ENCODE results near the gene MYCBP2. TPM values are rescaled to one million over a fixed set of nuclear protein-coding genes. Genes with fewer than 3 reads are reported as not detected.

The MYCBP2 gene
- total and polyA plus RNA-seq, 3 donors from 2014 or later = 69.8 to 195 (median 188) TPM

GRCh38 chr13:77196052-77196618, 130.8 kb downstream of the MYCBP2 start:
- Histone ChIP-seq H3K27ac (no peak overlapping the region), H3K36me3 (ENCODE audit: low read depth, missing control alignments) (no peaks in the 10 kb centered on the region), H3K9me3 (no peaks in the 10 kb centered on the region), H3K4me1 (no peaks in the 10 kb centered on the region), H3K4me3 (no peak overlapping the region), H3K27me3 (no peaks in the 10 kb centered on the region)
- intact Hi-C loops (cut with DNase I; ENCODE audit: low total_unique reads) = no loop called here
- no peak for DNase-seq
- 78 to 83% methylated on average over 4 of the region's 4 CpGs for WGBS, 2 donors
- TF ChIP-seq POLR2A (IDR thresholded peaks at IDR 0.05) = no peak
- no peak for TF ChIP-seq CTCF (IDR thresholded peaks at IDR 0.05)

GRCh38 chr13:77190349-77190958, 136.4 kb downstream of the MYCBP2 start:
- WGBS, 2 donors = 81 to 84% methylated on average over 1 of the region's 1 CpG
- no peaks in the 10 kb centered on the region for H3K27me3 ChIP-seq
- TF ChIP-seq POLR2A (IDR thresholded peaks at IDR 0.05) (no peak), CTCF (IDR thresholded peaks at IDR 0.05) (no peak)
- DNase-seq = no peak
- intact Hi-C loops (cut with DNase I; ENCODE audit: low total_unique reads) = no loop called here
- H3K4me3 ChIP-seq = no peak overlapping the region
- H3K36me3 ChIP-seq (ENCODE audit: low read depth, missing control alignments) = no peaks in the 10 kb centered on the region
- no peaks in the 10 kb centered on the region for H3K9me3 ChIP-seq
- H3K4me1 ChIP-seq = no peaks in the 10 kb centered on the region
- no peak overlapping the region for H3K27ac ChIP-seq

GRCh38 chr13:77185721-77186120, 141.2 kb downstream of the MYCBP2 start:
- Histone ChIP-seq H3K4me3 (no peak overlapping the region), H3K36me3 (ENCODE audit: low read depth, missing control alignments) (no peaks in the 10 kb centered on the region), H3K27me3 (no peaks in the 10 kb centered on the region), H3K4me1 (no peaks in the 10 kb centered on the region), H3K9me3 (no peaks in the 10 kb centered on the region), H3K27ac (no peak overlapping the region)
- intact Hi-C loops (cut with DNase I; ENCODE audit: low total_unique reads) = no loop called here
- WGBS, 2 donors = 93 to 97% methylated on average over 3 of the region's 3 CpGs
- DNase-seq = no peak
- TF ChIP-seq POLR2A (IDR thresholded peaks at IDR 0.05) (no peak), CTCF (IDR thresholded peaks at IDR 0.05) (no peak)

GRCh38 chr13:77184455-77184854, 142.4 kb downstream of the MYCBP2 start:
- no peak for DNase-seq
- no peak overlapping the region for H3K4me3 ChIP-seq
- TF ChIP-seq CTCF (IDR thresholded peaks at IDR 0.05) = no peak
- TF ChIP-seq POLR2A (IDR thresholded peaks at IDR 0.05) = no peak
- H3K9me3 ChIP-seq = no peaks in the 10 kb centered on the region
- H3K27ac ChIP-seq = no peak overlapping the region
- intact Hi-C loops (cut with DNase I; ENCODE audit: low total_unique reads) = no loop called here
- no peaks in the 10 kb centered on the region for H3K36me3 ChIP-seq (ENCODE audit: low read depth, missing control alignments)
- no peaks in the 10 kb centered on the region for H3K4me1 ChIP-seq
- H3K27me3 ChIP-seq = no peaks in the 10 kb centered on the region
- 87 to 97% methylated on average over 2 of the region's 2 CpGs for WGBS, 2 donors

GRCh38 chr13:77180011-77180410, 146.9 kb downstream of the MYCBP2 start:
- DNase-seq = no peak
- H3K4me3 ChIP-seq = no peak overlapping the region
- 93 to 96% methylated on average over 4 of the region's 4 CpGs for WGBS, 2 donors
- no peak overlapping the region for H3K27ac ChIP-seq
- no peaks in the 10 kb centered on the region for H3K4me1 ChIP-seq
- H3K9me3 ChIP-seq = no peaks in the 10 kb centered on the region
- H3K27me3 ChIP-seq = no peaks in the 10 kb centered on the region
- intact Hi-C loops (cut with DNase I; ENCODE audit: low total_unique reads) = no loop called here
- TF ChIP-seq CTCF (IDR thresholded peaks at IDR 0.05) (no peak), POLR2A (IDR thresholded peaks at IDR 0.05) (no peak)
- no peaks in the 10 kb centered on the region for H3K36me3 ChIP-seq (ENCODE audit: low read depth, missing control alignments)
